UCSD-AML1 (cell line): ENCODE results near the gene CD2AP.
"Not testable (repeated sequence)": the region's sequence is repeated elsewhere in the genome, so short reads cannot be mapped to it uniquely, and the experiment has no call there.

ENCODE experiments used
- DNase-seq: peaks from one replicate; lab custom pipeline; 2025; ENCODE audit not compliant: unreplicated experiment; lab: John Stamatoyannopoulos, UW

CD2AP gene

GRCh38 chr6:47456536-47456975 is 21.0 kb upstream of the CD2AP start:
- no peak for DNase-seq

- no peak for DNase-seq
Observed at GRCh38 chr6:47457370-47457769, 20.2 kb upstream of the CD2AP start.

GRCh38 chr6:47464052-47464451 is 13.5 kb upstream of the CD2AP start:
- no peak for DNase-seq

- no peak for DNase-seq
Observed at GRCh38 chr6:47465117-47465516, 12.5 kb upstream of the CD2AP start.

GRCh38 chr6:47471911-47472310 is 5.7 kb upstream of the CD2AP start:
- no peak for DNase-seq

- DNase-seq, result no peak
Observed at GRCh38 chr6:47473791-47474346, 3.7 kb upstream of the CD2AP start.

GRCh38 chr6:47475319-47475816 is 2.2 kb upstream of the CD2AP start:
- no peak for DNase-seq

GRCh38 chr6:47476781-47477496 is 650 bp upstream of the CD2AP start:
- no peak for DNase-seq

GRCh38 chr6:47478233-47479139 is 897 bp downstream of the CD2AP start:
- DNase-seq, result no peak

- DNase-seq, result no peak
Observed at GRCh38 chr6:47479140-47479508, 1.5 kb downstream of the CD2AP start.

- no peak for DNase-seq
Observed at GRCh38 chr6:47479874-47480273, 2.3 kb downstream of the CD2AP start.

- not testable (repeated sequence) for DNase-seq
Observed at GRCh38 chr6:47481213-47481612, 3.6 kb downstream of the CD2AP start.

GRCh38 chr6:47481806-47482205 is 4.2 kb downstream of the CD2AP start:
- no peak for DNase-seq

GRCh38 chr6:47483516-47483852 is 5.9 kb downstream of the CD2AP start:
- no peak for DNase-seq

GRCh38 chr6:47483853-47484546 is 6.4 kb downstream of the CD2AP start:
- no peak for DNase-seq

GRCh38 chr6:47484616-47485015 is 7.0 kb downstream of the CD2AP start:
- DNase-seq, result no peak

- no peak for DNase-seq
Observed at GRCh38 chr6:47485083-47485482, 7.5 kb downstream of the CD2AP start.

- DNase-seq, result no peak
Observed at GRCh38 chr6:47485491-47486135, 8.0 kb downstream of the CD2AP start.

- no peak for DNase-seq
Observed at GRCh38 chr6:47489995-47490394, 12.4 kb downstream of the CD2AP start.

GRCh38 chr6:47490676-47491075 is 13.1 kb downstream of the CD2AP start:
- no peak for DNase-seq

- no peak for DNase-seq
Observed at GRCh38 chr6:47492355-47492754, 14.8 kb downstream of the CD2AP start.
